ENCODE data around the gene LAYN.

- no peak for TF ChIP-seq CTCF (IDR thresholded peaks at IDR 0.05)
- TF ChIP-seq POLR2A (IDR thresholded peaks at IDR 0.05) = no peak
Measured at GRCh38 chr11:111550258-111550657, 9.7 kb downstream of the LAYN start.
